ENCODE measurements around the gene AGRN.
"Not testable (repeated sequence)": the region's sequence is repeated elsewhere in the genome, so short reads cannot be mapped to it uniquely, and the experiment has no call there.

AGRN gene

GRCh38 chr1:1089731-1090423 is 70.0 kb downstream of the AGRN start:
- H3K4me3 ChIP-seq (ENCODE audit: low read depth in 1 of 2, low read length in 2 of 2), result no peak overlapping the region
- no peaks in the 10 kb centered on the region for H3K36me3 ChIP-seq (ENCODE audit: control insufficient read depth in 1 of 2, insufficient read depth in 2 of 2, low read length in 2 of 2)
- H3K9ac ChIP-seq (ENCODE audit: low read depth in 1 of 2, low read length in 2 of 2), result no peak overlapping the region
- H3K27me3 ChIP-seq (ENCODE audit: control insufficient read depth in 1 of 2, insufficient read depth in 2 of 2, low read length in 2 of 2), result no peaks in the 10 kb centered on the region
- no peaks in the 10 kb centered on the region for H3K9me3 ChIP-seq (ENCODE audit: control insufficient read depth in 1 of 2, low read length in 2 of 2)
- H3K4me1 ChIP-seq (ENCODE audit: control insufficient read depth in 1 of 2, insufficient read depth in 2 of 2, low read length in 2 of 2), result no peaks in the 10 kb centered on the region
- H3K27ac ChIP-seq (ENCODE audit: low read depth, low read length), result no peak overlapping the region

- Histone ChIP-seq H3K4me1 (ENCODE audit: control insufficient read depth in 1 of 2, insufficient read depth in 2 of 2, low read length in 2 of 2) (no peaks in the 10 kb centered on the region), H3K36me3 (ENCODE audit: control insufficient read depth in 1 of 2, insufficient read depth in 2 of 2, low read length in 2 of 2) (no peaks in the 10 kb centered on the region), H3K9ac (ENCODE audit: low read depth in 1 of 2, low read length in 2 of 2) (no peak overlapping the region)
Observed at GRCh38 chr1:1090424-1091343, 70.8 kb downstream of the AGRN start.

GRCh38 chr1:1091344-1092148 is 71.6 kb downstream of the AGRN start:
- Histone ChIP-seq H3K9ac (ENCODE audit: low read depth in 1 of 2, low read length in 2 of 2) (no peak overlapping the region), H3K36me3 (ENCODE audit: control insufficient read depth in 1 of 2, insufficient read depth in 2 of 2, low read length in 2 of 2) (no peaks in the 10 kb centered on the region), H3K9me3 (ENCODE audit: control insufficient read depth in 1 of 2, low read length in 2 of 2) (no peaks in the 10 kb centered on the region), H3K4me3 (ENCODE audit: low read depth in 1 of 2, low read length in 2 of 2) (no peak overlapping the region), H3K4me1 (ENCODE audit: control insufficient read depth in 1 of 2, insufficient read depth in 2 of 2, low read length in 2 of 2) (no peaks in the 10 kb centered on the region), H3K27me3 (ENCODE audit: control insufficient read depth in 1 of 2, insufficient read depth in 2 of 2, low read length in 2 of 2) (no peaks in the 10 kb centered on the region), H3K27ac (ENCODE audit: low read depth, low read length) (no peak overlapping the region)

More at GRCh38 chr1:1090424-1091343, 70.8 kb downstream of the AGRN start:
- Histone ChIP-seq H3K9me3 (ENCODE audit: control insufficient read depth in 1 of 2, low read length in 2 of 2) (no peaks in the 10 kb centered on the region), H3K27me3 (ENCODE audit: control insufficient read depth in 1 of 2, insufficient read depth in 2 of 2, low read length in 2 of 2) (no peaks in the 10 kb centered on the region), H3K27ac (ENCODE audit: low read depth, low read length) (no peak overlapping the region), H3K4me3 (ENCODE audit: low read depth in 1 of 2, low read length in 2 of 2) (no peak overlapping the region)

- Histone ChIP-seq H3K27me3 (ENCODE audit: control insufficient read depth in 1 of 2, insufficient read depth in 2 of 2, low read length in 2 of 2) (no peaks in the 10 kb centered on the region), H3K9ac (ENCODE audit: low read depth in 1 of 2, low read length in 2 of 2) (no peak overlapping the region), H3K36me3 (ENCODE audit: control insufficient read depth in 1 of 2, insufficient read depth in 2 of 2, low read length in 2 of 2) (no peaks in the 10 kb centered on the region), H3K4me1 (ENCODE audit: control insufficient read depth in 1 of 2, insufficient read depth in 2 of 2, low read length in 2 of 2) (no peaks in the 10 kb centered on the region), H3K27ac (ENCODE audit: low read depth, low read length) (no peak overlapping the region), H3K9me3 (ENCODE audit: control insufficient read depth in 1 of 2, low read length in 2 of 2) (no peaks in the 10 kb centered on the region), H3K4me3 (ENCODE audit: low read depth in 1 of 2, low read length in 2 of 2) (no peak overlapping the region)
Observed at GRCh38 chr1:1092149-1092855, 72.4 kb downstream of the AGRN start.

GRCh38 chr1:1092894-1093609 is 73.1 kb downstream of the AGRN start:
- Histone ChIP-seq H3K4me1 (ENCODE audit: control insufficient read depth in 1 of 2, insufficient read depth in 2 of 2, low read length in 2 of 2) (no peaks in the 10 kb centered on the region), H3K9ac (ENCODE audit: low read depth in 1 of 2, low read length in 2 of 2) (no peak overlapping the region), H3K27ac (ENCODE audit: low read depth, low read length) (no peak overlapping the region), H3K4me3 (ENCODE audit: low read depth in 1 of 2, low read length in 2 of 2) (no peak overlapping the region), H3K9me3 (ENCODE audit: control insufficient read depth in 1 of 2, low read length in 2 of 2) (no peaks in the 10 kb centered on the region), H3K36me3 (ENCODE audit: control insufficient read depth in 1 of 2, insufficient read depth in 2 of 2, low read length in 2 of 2) (no peaks in the 10 kb centered on the region), H3K27me3 (ENCODE audit: control insufficient read depth in 1 of 2, insufficient read depth in 2 of 2, low read length in 2 of 2) (no peaks in the 10 kb centered on the region)

GRCh38 chr1:1093610-1093943 is 73.7 kb downstream of the AGRN start:
- H3K4me3 ChIP-seq (ENCODE audit: low read depth in 1 of 2, low read length in 2 of 2), result no peak overlapping the region
- no peak overlapping the region for H3K9ac ChIP-seq (ENCODE audit: low read depth in 1 of 2, low read length in 2 of 2)
- no peaks in the 10 kb centered on the region for H3K9me3 ChIP-seq (ENCODE audit: control insufficient read depth in 1 of 2, low read length in 2 of 2)
- no peaks in the 10 kb centered on the region for H3K27me3 ChIP-seq (ENCODE audit: control insufficient read depth in 1 of 2, insufficient read depth in 2 of 2, low read length in 2 of 2)
- no peaks in the 10 kb centered on the region for H3K4me1 ChIP-seq (ENCODE audit: control insufficient read depth in 1 of 2, insufficient read depth in 2 of 2, low read length in 2 of 2)
- no peaks in the 10 kb centered on the region for H3K36me3 ChIP-seq (ENCODE audit: control insufficient read depth in 1 of 2, insufficient read depth in 2 of 2, low read length in 2 of 2)
- no peak overlapping the region for H3K27ac ChIP-seq (ENCODE audit: low read depth, low read length)

GRCh38 chr1:1094981-1095380 is 75.1 kb downstream of the AGRN start:
- H3K4me3 ChIP-seq (ENCODE audit: low read depth in 1 of 2, low read length in 2 of 2), result no peak overlapping the region
- no peak overlapping the region for H3K27ac ChIP-seq (ENCODE audit: low read depth, low read length)
- H3K27me3 ChIP-seq (ENCODE audit: control insufficient read depth in 1 of 2, insufficient read depth in 2 of 2, low read length in 2 of 2), result no peaks in the 10 kb centered on the region
- no peaks in the 10 kb centered on the region for H3K36me3 ChIP-seq (ENCODE audit: control insufficient read depth in 1 of 2, insufficient read depth in 2 of 2, low read length in 2 of 2)
- no peak overlapping the region for H3K9ac ChIP-seq (ENCODE audit: low read depth in 1 of 2, low read length in 2 of 2)
- no peaks in the 10 kb centered on the region for H3K9me3 ChIP-seq (ENCODE audit: control insufficient read depth in 1 of 2, low read length in 2 of 2)
- H3K4me1 ChIP-seq (ENCODE audit: control insufficient read depth in 1 of 2, insufficient read depth in 2 of 2, low read length in 2 of 2), result no peaks in the 10 kb centered on the region

GRCh38 chr1:1096136-1096535 is 76.2 kb downstream of the AGRN start:
- H3K9me3 ChIP-seq (ENCODE audit: control insufficient read depth in 1 of 2, low read length in 2 of 2); H3K9ac ChIP-seq (ENCODE audit: low read depth in 1 of 2, low read length in 2 of 2); H3K27ac ChIP-seq (ENCODE audit: low read depth, low read length); H3K27me3 ChIP-seq (ENCODE audit: control insufficient read depth in 1 of 2, insufficient read depth in 2 of 2, low read length in 2 of 2); H3K4me3 ChIP-seq (ENCODE audit: low read depth in 1 of 2, low read length in 2 of 2); H3K36me3 ChIP-seq (ENCODE audit: control insufficient read depth in 1 of 2, insufficient read depth in 2 of 2, low read length in 2 of 2); H3K4me1 ChIP-seq (ENCODE audit: control insufficient read depth in 1 of 2, insufficient read depth in 2 of 2, low read length in 2 of 2): not testable (repeated sequence)

- H3K27ac ChIP-seq (ENCODE audit: low read depth, low read length), result no peak overlapping the region
- H3K9me3 ChIP-seq (ENCODE audit: control insufficient read depth in 1 of 2, low read length in 2 of 2), result no peaks in the 10 kb centered on the region
- no peaks in the 10 kb centered on the region for H3K27me3 ChIP-seq (ENCODE audit: control insufficient read depth in 1 of 2, insufficient read depth in 2 of 2, low read length in 2 of 2)
- no peak overlapping the region for H3K9ac ChIP-seq (ENCODE audit: low read depth in 1 of 2, low read length in 2 of 2)
- H3K4me3 ChIP-seq (ENCODE audit: low read depth in 1 of 2, low read length in 2 of 2), result no peak overlapping the region
- H3K36me3 ChIP-seq (ENCODE audit: control insufficient read depth in 1 of 2, insufficient read depth in 2 of 2, low read length in 2 of 2), result no peaks in the 10 kb centered on the region
- H3K4me1 ChIP-seq (ENCODE audit: control insufficient read depth in 1 of 2, insufficient read depth in 2 of 2, low read length in 2 of 2), result no peaks in the 10 kb centered on the region
Observed at GRCh38 chr1:1098681-1099421, 78.9 kb downstream of the AGRN start.

Measured in duodenal mucosa (tissue), 2 donors.